Mononuclear cell (primary cell): ENCODE results near the gene HOXC11. TPM values are rescaled to one million over a fixed set of nuclear protein-coding genes. Genes with fewer than 3 reads are reported as not detected.

Experiments used
- H3K27me3 ChIP-seq: 2 replicates; pipeline ENCODE4 v1.6.0; 2011; ENCODE audit warnings: low read length, control low read depth; ENCODE audit not compliant: insufficient read depth
- H3K4me1 ChIP-seq: 2 replicates; pipeline ENCODE4 v1.5.1; 2011; ENCODE audit warnings: mild to moderate bottlenecking, low read length, control low read depth; ENCODE audit not compliant: insufficient read depth
- H3K4me3 ChIP-seq: 2 replicates; pipeline ENCODE4 v1.5.1; 2011; ENCODE audit warnings: mild to moderate bottlenecking, low read length, moderate library complexity
- H3K9me3 ChIP-seq: 2 replicates; pipeline ENCODE4 v1.5.1; 2011; ENCODE audit warnings: low read depth, mild to moderate bottlenecking, control low read depth, low read length
- total RNA-seq: library from RNA; depleted of rRNA; stranded (reverse); fragments of >200 nt; gene quantifications from one replicate; pipeline ENCODE4 v1.2.3, GENCODE V29; 2012

HOXC11 gene
- total RNA-seq, 1 donor: not detected

DNA sequence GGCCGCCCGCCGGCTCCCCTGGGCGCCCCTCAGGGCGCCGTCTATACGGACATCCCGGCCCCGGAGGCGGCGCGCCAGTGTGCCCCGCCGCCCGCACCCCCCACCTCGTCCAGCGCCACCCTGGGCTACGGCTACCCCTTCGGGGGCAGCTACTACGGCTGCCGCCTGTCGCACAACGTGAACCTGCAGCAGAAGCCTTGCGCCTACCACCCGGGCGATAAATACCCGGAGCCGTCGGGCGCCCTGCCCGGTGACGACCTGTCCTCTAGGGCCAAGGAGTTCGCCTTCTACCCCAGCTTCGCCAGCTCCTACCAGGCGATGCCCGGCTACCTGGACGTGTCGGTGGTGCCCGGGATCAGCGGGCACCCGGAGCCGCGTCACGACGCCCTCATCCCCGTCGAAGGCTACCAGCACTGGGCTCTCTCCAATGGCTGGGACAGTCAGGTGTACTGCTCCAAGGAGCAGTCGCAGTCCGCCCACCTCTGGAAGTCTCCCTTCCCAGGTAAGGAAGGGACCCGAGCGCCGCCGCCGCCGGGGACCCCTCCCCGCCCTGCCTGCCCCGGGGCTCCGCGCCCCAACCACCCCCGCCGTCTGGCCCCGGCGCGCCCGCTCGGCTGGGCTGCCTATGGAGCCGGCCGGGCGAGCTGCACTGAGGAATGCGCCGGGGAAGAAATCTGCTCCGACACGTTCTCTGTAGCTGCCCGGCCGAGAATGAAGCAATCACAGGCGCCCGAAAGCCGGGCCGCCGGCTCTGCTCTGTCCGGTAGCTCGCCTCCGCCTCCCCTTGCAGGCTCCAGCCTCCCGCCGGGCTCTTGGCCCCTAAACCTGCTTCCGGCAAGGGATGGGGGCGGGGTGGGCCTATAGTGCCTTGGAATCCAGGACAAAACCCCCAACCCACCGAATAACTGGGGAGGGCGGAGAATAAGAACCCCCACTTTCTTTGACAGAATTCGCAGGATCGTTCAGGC lies 33.5 kb upstream of the HOXC11 start:
- H3K9me3 ChIP-seq: no peaks in the 10 kb centered on the region
- H3K4me1 ChIP-seq: no peaks in the 10 kb centered on the region
- peaks cover 91% of the 10 kb centered on the region for H3K27me3 ChIP-seq
- no peak overlapping the region for H3K4me3 ChIP-seq

DNA sequence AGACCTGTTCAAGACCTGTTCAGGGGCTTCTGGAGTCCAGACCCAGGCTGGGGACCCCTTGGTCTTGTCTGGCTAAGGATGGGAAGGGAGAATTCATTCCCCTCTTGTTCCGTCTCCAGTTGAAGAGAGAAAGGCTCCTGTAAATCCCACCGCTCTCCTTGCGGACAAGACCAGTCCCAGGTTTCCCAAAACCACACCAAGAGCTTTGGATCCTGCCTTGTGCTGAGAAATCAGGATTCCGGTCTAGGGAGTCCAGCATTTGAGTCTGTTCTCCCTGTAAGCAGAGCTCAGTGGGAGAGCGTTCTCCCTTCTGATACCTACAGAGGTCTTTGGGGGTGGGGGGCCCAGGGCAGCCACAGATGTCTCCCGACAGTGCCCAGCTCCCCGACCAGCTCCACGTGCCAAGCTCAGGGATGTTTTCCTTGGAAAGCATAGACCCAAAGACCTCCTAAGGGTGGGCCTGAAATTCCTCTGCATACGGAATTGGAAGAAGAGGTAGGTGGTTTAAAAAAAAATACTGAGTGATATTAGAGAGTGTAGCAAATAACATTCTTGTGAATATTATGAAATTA lies 32.4 kb upstream of the HOXC11 start:
- H3K27me3 ChIP-seq: peaks cover 91% of the 10 kb centered on the region
- no peaks in the 10 kb centered on the region for H3K9me3 ChIP-seq
- H3K4me3 ChIP-seq: no peak overlapping the region
- H3K4me1 ChIP-seq: no peaks in the 10 kb centered on the region

DNA sequence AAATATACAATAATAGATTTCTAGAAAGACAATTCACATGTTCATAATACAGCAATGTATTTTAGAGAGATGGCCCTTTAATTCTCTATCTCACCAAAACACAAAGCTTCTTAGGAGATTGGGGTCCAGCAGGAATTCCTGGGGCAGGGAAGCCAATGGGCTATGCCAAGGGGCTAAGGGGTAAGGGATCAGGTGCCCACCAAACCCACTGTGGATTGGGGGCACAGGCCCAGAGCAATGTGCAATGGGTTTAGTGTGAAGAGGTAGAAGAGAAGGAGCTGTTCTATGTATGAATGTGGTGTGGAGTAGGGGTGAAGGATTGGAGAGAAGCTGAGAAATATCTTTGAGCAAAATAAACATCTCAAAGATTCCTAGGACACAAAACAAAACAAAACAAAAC lies 31.7 kb upstream of the HOXC11 start:
- Histone ChIP-seq H3K4me3 (no peak overlapping the region), H3K27me3 (peaks cover 91% of the 10 kb centered on the region), H3K4me1 (no peaks in the 10 kb centered on the region), H3K9me3 (no peaks in the 10 kb centered on the region)

DNA sequence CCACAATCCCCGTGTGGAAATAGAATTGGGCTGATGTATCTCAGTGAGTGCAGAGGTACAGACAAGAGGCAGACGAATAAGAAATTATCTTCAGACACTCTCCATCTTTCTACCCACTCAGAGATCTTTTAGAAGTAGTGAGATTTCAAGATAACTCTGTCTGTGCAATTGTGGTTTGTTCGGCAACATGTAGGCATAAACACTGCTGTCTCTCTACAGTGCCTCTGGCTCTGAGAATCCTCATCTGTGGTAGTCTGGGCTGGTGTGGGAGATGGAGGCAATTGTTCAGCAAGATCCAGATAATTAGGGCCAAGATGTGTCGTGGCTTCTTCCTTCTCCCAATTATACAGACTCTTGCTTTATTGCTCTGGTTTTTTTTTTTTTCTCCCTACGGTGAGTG lies 31.2 kb upstream of the HOXC11 start:
- no peaks in the 10 kb centered on the region for H3K4me1 ChIP-seq
- peaks cover 93% of the 10 kb centered on the region for H3K27me3 ChIP-seq
- no peak overlapping the region for H3K4me3 ChIP-seq
- H3K9me3 ChIP-seq: no peaks in the 10 kb centered on the region

DNA sequence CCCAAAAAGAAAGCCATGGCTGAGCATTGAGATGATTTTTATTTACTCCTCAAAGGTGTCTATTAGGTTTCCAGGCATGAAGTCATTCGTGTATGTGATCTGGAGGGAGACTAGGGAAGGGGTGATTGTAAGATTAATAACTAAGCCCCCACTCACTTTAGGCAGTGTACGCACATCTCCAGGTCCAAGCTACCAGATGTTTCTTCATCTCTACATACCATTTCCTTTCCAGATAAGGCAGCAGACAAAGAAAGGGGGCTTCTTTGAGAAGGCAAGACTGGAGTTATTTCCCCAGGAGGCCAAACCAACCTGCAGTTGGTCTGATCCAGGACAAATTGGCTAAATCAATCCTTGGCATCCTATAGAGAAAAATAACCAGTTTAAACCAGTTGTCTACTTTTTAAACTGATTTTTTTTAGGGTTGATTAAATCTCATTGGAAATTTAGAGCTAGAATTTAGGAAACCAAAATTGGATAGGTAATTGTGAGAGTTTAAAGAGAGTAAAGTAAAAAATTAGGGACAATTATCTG lies 30.4 kb upstream of the HOXC11 start:
- Histone ChIP-seq H3K27me3 (peaks cover 93% of the 10 kb centered on the region), H3K4me1 (no peaks in the 10 kb centered on the region), H3K4me3 (no peak overlapping the region), H3K9me3 (no peaks in the 10 kb centered on the region)

DNA sequence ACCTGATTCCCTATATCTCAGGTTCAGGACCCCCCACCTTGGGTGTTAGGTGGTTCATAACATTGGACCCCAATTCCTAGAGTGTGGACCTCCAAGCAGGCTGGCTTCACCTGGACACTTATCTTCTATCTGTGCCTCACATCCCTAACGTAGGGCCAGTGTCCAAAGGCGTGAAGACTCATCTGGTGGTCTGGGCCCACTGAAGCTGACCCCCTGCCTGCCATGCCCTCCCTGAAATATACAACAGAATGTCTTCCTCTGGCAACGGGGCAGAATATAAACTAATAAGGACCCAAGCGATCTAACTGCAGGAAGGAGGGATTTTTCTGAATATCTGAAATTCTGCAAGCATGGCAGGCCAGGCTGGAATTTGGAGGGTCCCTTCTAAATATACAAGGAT lies 28.7 kb upstream of the HOXC11 start:
- no peaks in the 10 kb centered on the region for H3K4me1 ChIP-seq
- no peaks in the 10 kb centered on the region for H3K9me3 ChIP-seq
- no peak overlapping the region for H3K4me3 ChIP-seq
- H3K27me3 ChIP-seq: peaks cover 96% of the 10 kb centered on the region

DNA sequence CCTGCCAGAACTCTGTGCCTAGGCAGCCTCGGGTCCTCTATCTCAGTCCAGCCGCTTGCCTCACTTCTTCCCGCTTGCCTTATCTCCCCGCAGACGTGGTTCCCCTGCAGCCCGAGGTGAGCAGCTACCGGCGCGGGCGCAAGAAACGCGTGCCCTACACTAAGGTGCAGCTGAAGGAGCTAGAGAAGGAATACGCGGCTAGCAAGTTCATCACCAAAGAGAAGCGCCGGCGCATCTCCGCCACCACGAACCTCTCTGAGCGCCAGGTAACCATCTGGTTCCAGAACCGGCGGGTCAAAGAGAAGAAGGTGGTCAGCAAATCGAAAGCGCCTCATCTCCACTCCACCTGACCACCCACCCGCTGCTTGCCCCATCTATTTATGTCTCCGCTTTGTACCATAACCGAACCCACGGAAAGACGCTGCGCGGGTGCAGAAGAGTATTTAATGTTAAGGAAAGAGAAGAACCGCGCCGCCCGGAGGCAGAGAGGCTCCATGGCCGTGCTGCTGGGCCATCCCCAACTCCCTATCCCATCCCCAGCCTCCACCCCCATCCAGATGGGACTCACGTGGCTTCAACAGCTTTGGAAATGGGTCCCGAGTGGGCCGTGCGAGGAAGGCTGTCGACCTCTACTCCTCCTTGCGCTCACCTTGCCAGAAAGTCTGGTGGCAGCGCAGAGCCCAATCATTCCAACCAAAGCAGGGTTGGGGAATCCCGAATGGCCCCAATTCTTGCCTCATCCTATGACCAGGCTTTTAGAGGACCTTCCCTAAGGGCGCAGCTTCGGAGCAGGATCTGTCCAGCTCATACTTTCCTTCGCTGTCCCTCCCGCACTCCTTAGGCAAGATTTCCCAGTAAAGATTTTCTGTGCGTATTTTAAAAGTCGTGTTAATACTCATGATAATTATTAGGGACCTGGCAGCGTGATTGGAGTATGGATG lies 27.7 kb upstream of the HOXC11 start:
- H3K4me1 ChIP-seq: no peaks in the 10 kb centered on the region
- H3K9me3 ChIP-seq: no peaks in the 10 kb centered on the region
- no peak overlapping the region for H3K4me3 ChIP-seq
- H3K27me3 ChIP-seq: peaks cover 99% of the 10 kb centered on the region

DNA sequence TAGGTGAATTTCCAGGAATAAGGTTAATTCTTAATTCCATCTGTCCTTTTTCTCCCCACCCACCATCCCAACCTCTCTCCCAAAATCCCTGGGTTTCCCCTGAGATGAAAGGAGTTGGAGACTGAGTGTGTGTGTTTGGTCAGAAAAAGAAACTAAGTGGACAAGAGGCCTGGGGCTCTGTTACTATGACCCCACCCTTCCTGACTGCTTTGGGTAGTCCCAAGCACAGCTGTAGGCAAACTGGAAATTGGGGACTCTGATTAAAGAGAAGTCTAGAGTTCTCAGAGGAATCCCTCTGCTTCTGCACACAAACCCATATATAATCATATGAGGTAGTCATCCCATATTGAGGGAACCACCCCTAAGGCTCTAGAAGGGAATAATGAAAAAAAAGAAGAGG lies 25.2 kb upstream of the HOXC11 start:
- H3K4me3 ChIP-seq: no peak overlapping the region
- no peaks in the 10 kb centered on the region for H3K9me3 ChIP-seq
- H3K27me3 ChIP-seq: peaks cover 100% of the 10 kb centered on the region
- H3K4me1 ChIP-seq: no peaks in the 10 kb centered on the region

DNA sequence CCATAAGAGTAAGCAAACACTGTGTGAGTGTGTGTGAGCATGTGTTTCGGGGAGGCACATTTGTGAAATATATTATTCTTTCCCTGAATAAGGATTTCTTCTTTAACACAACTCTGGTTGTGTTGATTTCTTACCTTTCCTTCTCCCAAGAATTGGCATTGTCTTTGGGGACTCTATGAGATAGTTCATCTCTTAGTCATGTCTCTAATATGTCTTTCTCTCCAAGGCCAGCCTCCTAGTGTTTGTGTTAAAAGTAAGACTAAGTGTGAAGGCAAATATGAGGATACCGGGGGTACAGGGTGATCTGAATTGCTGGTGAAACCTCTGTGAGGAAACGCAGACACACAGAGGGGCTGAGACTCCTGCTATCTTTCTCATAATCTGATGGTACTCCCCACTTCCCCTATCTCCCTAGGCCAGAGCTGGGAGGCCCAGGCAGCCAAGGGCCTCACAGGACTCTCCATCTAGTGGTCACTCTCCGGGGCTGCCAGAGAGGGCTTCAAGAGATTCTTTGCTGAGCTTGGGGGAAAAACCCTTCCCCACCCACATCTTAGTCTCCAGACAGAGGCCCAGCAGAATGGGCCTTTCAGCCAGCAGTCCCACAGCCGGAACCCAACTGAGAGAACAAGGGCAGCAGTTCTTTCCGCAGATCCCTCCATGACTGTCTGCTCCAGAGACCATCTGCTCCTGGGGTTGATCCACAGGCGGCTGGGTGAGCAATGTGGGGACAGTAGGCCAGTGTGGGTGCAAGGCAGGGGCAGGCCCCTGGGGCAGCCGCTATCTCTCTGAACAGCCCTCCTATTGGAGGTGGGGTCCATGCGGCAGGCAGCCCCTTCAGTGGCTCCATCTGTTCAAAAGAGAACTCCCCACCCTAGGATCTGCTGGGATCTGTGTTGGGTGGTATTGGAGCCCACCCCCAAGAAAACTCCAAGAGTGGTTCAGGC lies 24.0 kb upstream of the HOXC11 start:
- Histone ChIP-seq H3K4me3 (no peak overlapping the region), H3K4me1 (no peaks in the 10 kb centered on the region), H3K9me3 (no peaks in the 10 kb centered on the region), H3K27me3 (peaks cover 100% of the 10 kb centered on the region)

DNA sequence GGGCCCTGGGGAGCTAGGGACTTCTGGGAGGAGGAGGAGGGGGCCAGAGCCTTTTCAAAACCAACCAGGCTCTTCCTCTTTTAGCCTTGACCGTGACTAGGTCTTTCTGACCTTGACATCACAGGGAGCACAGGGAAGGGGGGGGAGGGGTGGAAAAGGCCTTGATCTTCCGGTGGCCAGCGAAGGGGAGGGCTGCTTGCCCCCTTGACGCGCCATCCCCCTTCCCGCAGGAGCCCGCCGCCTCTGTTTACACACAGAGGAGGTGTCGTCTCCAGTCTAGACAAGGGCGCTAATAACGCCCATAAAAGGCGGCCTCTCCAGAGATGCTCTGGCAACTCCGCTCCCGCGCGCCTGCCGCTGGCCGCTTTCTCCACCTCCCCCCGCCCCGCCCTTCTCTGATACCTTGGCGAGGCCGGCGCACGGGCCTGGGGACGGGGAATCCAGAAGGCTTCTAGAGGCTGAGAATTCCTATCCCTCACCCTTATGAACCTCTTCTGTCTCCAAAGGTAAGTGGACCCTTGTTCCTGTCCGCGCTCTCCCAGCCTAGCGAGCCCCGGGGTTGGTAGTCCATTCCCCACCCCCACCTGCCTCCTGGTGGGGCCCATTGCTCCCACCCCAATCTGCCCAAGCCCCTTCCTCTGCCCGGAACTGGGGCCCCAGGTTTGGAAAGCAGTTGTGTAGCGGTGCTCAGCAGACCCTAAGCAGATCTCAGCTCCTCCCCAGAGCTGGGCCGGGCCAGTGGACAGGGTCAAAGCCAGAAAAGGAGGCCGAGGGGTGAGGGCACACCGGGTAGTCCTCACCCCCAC lies 23.1 kb upstream of the HOXC11 start:
- Histone ChIP-seq H3K4me3 (no peak overlapping the region), H3K27me3 (peaks cover 100% of the 10 kb centered on the region), H3K9me3 (no peaks in the 10 kb centered on the region), H3K4me1 (no peaks in the 10 kb centered on the region)

DNA sequence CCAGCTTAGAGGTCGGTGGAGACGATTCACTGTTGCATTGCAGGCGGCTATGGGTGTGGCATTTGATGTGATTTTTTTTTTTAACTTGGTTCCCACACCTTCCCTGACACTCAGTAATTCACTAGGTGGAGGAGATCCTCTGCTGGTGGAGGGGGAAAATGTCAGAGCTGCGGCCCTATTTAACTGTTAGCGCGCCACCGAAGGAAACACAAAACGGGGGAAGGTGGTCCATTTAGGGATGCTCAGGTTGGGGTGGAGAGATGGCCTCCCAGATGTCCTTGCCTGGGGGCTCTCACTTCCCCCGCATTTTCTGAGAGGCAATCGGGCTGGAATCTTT lies 22.5 kb upstream of the HOXC11 start:
- no peaks in the 10 kb centered on the region for H3K4me1 ChIP-seq
- peaks cover 98% of the 10 kb centered on the region for H3K27me3 ChIP-seq
- H3K9me3 ChIP-seq: no peaks in the 10 kb centered on the region
- H3K4me3 ChIP-seq: no peak overlapping the region

DNA sequence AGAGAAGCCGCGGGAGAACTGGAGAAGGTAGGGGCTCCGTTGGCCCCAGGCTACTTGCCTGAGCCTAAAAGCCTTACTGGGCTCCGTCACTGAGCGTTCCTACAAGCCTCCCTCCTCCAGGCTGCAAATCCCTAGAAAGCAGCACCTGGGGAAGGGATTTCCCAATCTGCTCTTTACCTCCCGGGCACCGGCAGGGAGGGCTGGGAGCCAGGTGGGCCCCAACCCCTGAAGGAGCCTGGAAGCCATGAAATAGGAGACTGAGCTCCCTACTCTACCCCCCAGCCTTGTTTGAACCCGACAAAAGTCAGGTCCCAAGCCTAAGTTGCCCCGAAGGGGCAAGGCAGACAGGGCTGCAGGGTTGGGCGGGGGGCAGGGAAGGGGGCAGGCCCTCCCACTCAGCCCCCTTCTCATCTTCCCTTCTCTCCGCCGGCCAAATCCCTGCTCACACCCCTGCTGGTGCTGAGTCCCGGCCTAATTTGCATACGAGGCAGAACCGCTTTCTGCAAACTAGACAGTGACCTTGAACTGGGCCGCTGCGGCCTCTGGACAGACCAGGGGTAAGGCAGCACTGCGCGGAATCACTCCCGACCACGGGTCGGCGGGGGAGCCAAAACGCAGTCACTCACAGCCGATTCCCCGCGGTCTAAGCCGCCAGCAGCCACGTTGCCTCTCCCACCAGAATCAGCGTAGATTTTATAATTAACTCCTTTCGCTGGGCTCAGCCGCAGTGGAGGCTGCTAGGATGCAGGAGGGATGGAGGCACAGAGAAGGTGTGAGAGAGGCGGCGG lies 21.9 kb upstream of the HOXC11 start:
- Histone ChIP-seq H3K4me1 (no peaks in the 10 kb centered on the region), H3K9me3 (no peaks in the 10 kb centered on the region), H3K27me3 (peaks cover 98% of the 10 kb centered on the region), H3K4me3 (no peak overlapping the region)
